C4-2B (cell line): Measurements from ENCODE around the gene ZNF516.

Experiments
- ZFX ChIP-seq: fragments of 450-650 bp; IDR thresholded peaks from 2 replicates; pipeline ENCODE4 v1.6.1; 2017
- TF ChIP-seq, protein P1 (sequence below): fragments of 450-650 bp; conservative IDR thresholded peaks from 2 replicates; pipeline ENCODE4 v1.5.1; 2017; ENCODE audit warnings: mild to moderate bottlenecking

DNA sequence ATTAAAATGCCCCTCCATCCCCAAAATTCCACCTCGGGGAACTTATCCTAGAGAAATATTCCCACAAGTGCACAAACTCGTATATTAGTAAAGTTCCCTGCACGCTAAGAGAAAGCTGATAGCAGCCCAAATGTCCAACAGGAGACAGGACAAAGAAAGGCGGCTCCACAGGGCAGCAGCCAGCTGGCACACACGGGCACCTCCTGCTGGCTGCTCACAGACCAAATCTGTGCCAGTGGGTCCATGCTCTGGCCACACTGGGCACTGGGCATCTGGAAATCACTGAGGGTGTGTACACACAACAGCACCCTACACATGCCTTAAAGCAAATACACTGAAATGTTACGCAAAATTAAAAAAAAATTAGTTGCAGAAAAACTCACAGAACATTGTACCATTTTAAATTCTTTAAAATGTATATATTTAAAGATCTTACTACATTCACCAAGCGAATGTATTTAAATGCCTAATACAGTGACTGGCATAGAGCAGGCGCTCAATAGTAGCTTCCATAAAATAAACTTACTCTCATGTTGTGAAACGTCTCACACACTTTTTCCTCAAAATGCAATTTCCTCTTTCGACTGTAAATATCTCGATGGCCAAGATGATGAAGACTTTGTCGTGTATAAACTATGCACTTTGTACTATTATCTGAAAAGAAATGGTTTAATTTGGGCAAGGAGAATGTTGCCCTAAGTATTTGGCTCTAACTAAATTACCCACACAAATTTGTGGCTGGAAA is 19.4 kb downstream of the ZNF516 start:
- TF ChIP-seq, protein P1, sequence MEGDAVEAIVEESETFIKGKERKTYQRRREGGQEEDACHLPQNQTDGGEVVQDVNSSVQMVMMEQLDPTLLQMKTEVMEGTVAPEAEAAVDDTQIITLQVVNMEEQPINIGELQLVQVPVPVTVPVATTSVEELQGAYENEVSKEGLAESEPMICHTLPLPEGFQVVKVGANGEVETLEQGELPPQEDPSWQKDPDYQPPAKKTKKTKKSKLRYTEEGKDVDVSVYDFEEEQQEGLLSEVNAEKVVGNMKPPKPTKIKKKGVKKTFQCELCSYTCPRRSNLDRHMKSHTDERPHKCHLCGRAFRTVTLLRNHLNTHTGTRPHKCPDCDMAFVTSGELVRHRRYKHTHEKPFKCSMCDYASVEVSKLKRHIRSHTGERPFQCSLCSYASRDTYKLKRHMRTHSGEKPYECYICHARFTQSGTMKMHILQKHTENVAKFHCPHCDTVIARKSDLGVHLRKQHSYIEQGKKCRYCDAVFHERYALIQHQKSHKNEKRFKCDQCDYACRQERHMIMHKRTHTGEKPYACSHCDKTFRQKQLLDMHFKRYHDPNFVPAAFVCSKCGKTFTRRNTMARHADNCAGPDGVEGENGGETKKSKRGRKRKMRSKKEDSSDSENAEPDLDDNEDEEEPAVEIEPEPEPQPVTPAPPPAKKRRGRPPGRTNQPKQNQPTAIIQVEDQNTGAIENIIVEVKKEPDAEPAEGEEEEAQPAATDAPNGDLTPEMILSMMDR: peak; percentile 33
- no peak for TF ChIP-seq ZFX
